HL-60 (cell line): Measurements from ENCODE around the gene DYNC1H1.

ENCODE experiments used
- DNase-seq, 2 experiments: peaks; one replicate each; pipeline ENCODE4 v3.0.0-alpha.2; 2010 to 2020; ENCODE audit warnings: low read depth in 1 of 2, low spot score in 1 of 2
- H3K27ac ChIP-seq: fragments of 250-450 bp; sonication (Bioruptor Pico); replicated peaks from 2 replicates; pipeline ENCODE4 v1.5.1; 2020; ENCODE audit warnings: mild to moderate bottlenecking, moderate library complexity
- H3K27me3 ChIP-seq: fragments of 250-450 bp; sonication (Bioruptor Pico); 2 replicates; pipeline ENCODE4 v1.5.1; 2021; ENCODE audit warnings: mild to moderate bottlenecking, moderate library complexity; ENCODE audit not compliant: insufficient read depth, poor library complexity, severe bottlenecking
- H3K4me3 ChIP-seq: replicated peaks from 2 replicates; pipeline ENCODE4 v1.5.1; 2011; ENCODE audit warnings: mild to moderate bottlenecking, control low read depth, low read length; ENCODE audit not compliant: insufficient read depth
- GABPA ChIP-seq: IDR thresholded peaks from 2 replicates; pipeline ENCODE4 v1.6.1; 2012; ENCODE audit warnings: low read depth
- POLR2AphosphoS5 ChIP-seq: IDR thresholded peaks from 2 replicates; pipeline ENCODE4 v1.6.1; 2012; ENCODE audit warnings: low read depth
- SPI1 ChIP-seq: IDR thresholded peaks from 2 replicates; pipeline ENCODE4 v1.6.1; 2012; ENCODE audit warnings: low read depth, mild to moderate bottlenecking, borderline replicate concordance
- TF ChIP-seq, protein P1 (sequence below): IDR thresholded peaks from one replicate; pipeline ENCODE4 v1.5.1; 2011; ENCODE audit warnings: low read length, control low read depth, inconsistent platforms; ENCODE audit not compliant: insufficient read depth
- TF ChIP-seq, protein P2 (sequence below): IDR thresholded peaks from 2 replicates; pipeline ENCODE4 v1.6.1; 2012; ENCODE audit warnings: low read depth; ENCODE audit not compliant: insufficient replicate concordance

DYNC1H1 gene

DNA sequence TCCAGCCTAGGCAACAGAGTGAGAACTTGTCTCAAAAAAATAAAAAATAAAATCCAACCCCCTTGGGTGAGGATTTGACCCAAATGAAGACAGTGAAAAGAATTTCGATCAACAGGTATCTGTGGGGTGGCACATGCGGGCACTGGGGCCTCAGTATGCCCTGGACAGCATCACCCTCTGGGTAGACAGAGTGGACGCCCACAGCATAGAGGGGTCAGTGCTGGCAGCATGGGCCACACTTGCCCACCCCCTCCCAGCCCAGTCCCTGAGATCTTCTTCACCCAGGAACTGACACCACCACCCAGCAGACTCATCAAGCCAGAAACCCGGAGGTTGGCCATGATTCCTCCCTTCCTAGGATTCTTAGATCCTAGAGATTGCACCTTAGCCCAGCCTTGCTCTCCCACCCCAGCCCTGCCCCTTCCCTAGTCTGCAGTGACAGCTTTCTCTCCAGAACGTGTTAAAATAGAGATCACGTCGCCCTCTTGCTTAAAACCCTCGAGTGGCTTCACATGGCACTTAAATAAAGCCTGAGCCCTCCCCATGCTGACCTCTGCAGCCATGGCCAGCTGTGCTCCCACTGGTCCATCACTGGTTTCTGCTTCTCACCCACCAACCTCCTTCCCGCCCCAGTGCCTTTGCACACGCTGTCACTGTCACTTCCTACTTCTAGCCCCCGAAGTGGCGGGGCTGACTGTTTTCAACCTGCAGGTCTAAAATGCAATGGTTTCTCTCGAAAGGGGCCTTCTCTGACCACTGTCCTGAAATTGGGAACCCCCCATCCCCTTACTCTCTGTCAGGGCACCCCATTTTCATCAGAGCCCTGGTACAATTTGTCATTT is 26.2 kb upstream of the DYNC1H1 start:
- DNase-seq, result no peak
- TF ChIP-seq, protein P1, sequence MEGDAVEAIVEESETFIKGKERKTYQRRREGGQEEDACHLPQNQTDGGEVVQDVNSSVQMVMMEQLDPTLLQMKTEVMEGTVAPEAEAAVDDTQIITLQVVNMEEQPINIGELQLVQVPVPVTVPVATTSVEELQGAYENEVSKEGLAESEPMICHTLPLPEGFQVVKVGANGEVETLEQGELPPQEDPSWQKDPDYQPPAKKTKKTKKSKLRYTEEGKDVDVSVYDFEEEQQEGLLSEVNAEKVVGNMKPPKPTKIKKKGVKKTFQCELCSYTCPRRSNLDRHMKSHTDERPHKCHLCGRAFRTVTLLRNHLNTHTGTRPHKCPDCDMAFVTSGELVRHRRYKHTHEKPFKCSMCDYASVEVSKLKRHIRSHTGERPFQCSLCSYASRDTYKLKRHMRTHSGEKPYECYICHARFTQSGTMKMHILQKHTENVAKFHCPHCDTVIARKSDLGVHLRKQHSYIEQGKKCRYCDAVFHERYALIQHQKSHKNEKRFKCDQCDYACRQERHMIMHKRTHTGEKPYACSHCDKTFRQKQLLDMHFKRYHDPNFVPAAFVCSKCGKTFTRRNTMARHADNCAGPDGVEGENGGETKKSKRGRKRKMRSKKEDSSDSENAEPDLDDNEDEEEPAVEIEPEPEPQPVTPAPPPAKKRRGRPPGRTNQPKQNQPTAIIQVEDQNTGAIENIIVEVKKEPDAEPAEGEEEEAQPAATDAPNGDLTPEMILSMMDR, result no peak
- TF ChIP-seq SPI1 (no peak), GABPA (no peak), POLR2AphosphoS5 (no peak)
- TF ChIP-seq, protein P2, sequence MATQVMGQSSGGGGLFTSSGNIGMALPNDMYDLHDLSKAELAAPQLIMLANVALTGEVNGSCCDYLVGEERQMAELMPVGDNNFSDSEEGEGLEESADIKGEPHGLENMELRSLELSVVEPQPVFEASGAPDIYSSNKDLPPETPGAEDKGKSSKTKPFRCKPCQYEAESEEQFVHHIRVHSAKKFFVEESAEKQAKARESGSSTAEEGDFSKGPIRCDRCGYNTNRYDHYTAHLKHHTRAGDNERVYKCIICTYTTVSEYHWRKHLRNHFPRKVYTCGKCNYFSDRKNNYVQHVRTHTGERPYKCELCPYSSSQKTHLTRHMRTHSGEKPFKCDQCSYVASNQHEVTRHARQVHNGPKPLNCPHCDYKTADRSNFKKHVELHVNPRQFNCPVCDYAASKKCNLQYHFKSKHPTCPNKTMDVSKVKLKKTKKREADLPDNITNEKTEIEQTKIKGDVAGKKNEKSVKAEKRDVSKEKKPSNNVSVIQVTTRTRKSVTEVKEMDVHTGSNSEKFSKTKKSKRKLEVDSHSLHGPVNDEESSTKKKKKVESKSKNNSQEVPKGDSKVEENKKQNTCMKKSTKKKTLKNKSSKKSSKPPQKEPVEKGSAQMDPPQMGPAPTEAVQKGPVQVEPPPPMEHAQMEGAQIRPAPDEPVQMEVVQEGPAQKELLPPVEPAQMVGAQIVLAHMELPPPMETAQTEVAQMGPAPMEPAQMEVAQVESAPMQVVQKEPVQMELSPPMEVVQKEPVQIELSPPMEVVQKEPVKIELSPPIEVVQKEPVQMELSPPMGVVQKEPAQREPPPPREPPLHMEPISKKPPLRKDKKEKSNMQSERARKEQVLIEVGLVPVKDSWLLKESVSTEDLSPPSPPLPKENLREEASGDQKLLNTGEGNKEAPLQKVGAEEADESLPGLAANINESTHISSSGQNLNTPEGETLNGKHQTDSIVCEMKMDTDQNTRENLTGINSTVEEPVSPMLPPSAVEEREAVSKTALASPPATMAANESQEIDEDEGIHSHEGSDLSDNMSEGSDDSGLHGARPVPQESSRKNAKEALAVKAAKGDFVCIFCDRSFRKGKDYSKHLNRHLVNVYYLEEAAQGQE, result no peak
- Histone ChIP-seq H3K27ac (no peak overlapping the region), H3K27me3 (no peaks in the 10 kb centered on the region), H3K4me3 (no peak overlapping the region)

DNA sequence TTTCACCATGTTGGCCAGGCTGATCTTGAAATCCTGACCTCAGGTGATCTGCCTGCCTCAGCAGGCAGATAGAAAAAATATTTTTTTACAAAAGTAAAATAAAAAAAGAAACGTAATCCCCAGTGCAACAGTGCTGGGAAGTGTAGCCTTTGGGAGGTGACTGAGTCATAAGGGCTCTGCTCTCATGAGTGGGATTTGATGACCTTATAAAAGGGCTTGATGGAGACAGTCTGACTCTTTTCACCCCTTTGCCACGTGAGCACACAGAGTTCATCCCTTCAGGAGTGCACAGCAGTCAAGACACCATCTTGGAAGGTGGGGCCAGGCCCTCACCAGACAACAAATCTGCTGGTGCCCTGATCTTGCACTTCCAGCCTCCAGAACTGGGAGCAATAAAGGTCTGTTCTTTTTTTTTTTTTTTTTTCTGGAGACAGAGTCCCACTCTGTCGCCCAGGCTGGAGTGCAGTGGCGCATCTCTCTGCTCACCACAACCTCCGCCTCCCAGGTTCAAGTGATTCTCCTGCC is 24.7 kb upstream of the DYNC1H1 start:
- TF ChIP-seq, protein P2, result no peak
- TF ChIP-seq POLR2AphosphoS5, result no peak
- TF ChIP-seq, protein P1, result no peak
- TF ChIP-seq GABPA, result no peak
- TF ChIP-seq SPI1, result no peak
- no peak overlapping the region for H3K4me3 ChIP-seq
- no peak for DNase-seq
- no peak overlapping the region for H3K27ac ChIP-seq
- no peaks in the 10 kb centered on the region for H3K27me3 ChIP-seq

DNA sequence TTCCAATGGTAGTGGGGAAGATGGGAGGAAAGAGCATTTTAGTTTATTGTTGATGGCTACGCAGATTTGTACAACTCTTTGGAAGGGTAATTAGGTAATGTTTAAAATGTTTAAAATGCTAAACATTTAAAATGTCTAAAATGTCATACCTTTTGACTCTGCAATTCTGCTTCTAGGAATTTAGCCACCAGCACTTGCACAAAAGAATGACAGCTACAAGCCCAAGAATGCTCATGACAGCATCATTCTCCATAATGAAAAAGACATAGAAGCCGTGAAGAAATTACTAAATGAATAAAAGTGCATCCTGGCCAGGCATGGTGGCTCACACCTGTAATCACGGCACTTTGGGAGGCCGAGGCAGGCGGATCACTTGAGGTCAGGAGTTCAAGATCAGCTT is 19.9 kb upstream of the DYNC1H1 start:
- Histone ChIP-seq H3K27ac (no peak overlapping the region), H3K27me3 (no peaks in the 10 kb centered on the region), H3K4me3 (no peak overlapping the region)
- TF ChIP-seq GABPA (no peak), POLR2AphosphoS5 (no peak), SPI1 (no peak)
- TF ChIP-seq, protein P1, result no peak
- TF ChIP-seq, protein P2, result no peak
- no peak for DNase-seq
